VCaP (cell line): ENCODE data around the gene TMBIM1.

ENCODE experiments used
- H3K27ac ChIP-seq: fragments of 450-650 bp; 2 replicates; pipeline ENCODE4 v1.5.1; 2017
- TF ChIP-seq, protein P1 (sequence below): fragments of 450-650 bp; conservative IDR thresholded peaks from 2 replicates; pipeline ENCODE4 v1.5.1; 2017; ENCODE audit warnings: mild to moderate bottlenecking, moderate library complexity

Gene TMBIM1

DNA sequence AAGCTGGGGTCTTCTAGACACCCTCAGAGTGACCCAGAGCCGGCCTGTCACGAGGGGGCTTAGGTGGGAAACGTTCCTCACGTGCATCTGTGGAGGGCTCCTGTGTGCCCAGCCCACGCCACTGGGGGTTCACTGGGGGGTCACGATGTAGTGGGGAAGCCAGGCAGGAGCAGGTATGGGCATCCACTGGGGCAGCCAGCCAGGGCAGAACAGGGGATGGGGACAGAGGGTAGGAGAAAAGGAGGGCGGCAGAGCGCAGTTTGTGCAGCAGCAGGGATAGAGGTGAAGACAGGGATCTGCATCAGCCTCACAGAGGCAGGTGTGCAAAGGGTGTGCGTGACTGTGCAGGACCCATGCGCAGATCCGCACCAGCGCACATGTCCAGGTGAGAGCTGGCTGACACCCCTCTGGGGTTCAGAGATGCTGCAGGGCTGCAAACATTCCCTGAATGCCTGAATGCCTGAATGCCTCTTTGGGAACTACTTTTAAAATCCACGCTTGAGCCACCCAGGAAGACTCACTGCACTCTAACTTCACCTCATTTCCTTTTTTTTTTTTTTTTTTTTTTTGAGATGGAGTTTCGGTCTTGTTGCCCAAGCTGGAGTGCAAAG lies 11.9 kb downstream of the TMBIM1 start:
- TF ChIP-seq, protein P1, sequence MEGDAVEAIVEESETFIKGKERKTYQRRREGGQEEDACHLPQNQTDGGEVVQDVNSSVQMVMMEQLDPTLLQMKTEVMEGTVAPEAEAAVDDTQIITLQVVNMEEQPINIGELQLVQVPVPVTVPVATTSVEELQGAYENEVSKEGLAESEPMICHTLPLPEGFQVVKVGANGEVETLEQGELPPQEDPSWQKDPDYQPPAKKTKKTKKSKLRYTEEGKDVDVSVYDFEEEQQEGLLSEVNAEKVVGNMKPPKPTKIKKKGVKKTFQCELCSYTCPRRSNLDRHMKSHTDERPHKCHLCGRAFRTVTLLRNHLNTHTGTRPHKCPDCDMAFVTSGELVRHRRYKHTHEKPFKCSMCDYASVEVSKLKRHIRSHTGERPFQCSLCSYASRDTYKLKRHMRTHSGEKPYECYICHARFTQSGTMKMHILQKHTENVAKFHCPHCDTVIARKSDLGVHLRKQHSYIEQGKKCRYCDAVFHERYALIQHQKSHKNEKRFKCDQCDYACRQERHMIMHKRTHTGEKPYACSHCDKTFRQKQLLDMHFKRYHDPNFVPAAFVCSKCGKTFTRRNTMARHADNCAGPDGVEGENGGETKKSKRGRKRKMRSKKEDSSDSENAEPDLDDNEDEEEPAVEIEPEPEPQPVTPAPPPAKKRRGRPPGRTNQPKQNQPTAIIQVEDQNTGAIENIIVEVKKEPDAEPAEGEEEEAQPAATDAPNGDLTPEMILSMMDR, result no peak
- no peak overlapping the region for H3K27ac ChIP-seq

DNA sequence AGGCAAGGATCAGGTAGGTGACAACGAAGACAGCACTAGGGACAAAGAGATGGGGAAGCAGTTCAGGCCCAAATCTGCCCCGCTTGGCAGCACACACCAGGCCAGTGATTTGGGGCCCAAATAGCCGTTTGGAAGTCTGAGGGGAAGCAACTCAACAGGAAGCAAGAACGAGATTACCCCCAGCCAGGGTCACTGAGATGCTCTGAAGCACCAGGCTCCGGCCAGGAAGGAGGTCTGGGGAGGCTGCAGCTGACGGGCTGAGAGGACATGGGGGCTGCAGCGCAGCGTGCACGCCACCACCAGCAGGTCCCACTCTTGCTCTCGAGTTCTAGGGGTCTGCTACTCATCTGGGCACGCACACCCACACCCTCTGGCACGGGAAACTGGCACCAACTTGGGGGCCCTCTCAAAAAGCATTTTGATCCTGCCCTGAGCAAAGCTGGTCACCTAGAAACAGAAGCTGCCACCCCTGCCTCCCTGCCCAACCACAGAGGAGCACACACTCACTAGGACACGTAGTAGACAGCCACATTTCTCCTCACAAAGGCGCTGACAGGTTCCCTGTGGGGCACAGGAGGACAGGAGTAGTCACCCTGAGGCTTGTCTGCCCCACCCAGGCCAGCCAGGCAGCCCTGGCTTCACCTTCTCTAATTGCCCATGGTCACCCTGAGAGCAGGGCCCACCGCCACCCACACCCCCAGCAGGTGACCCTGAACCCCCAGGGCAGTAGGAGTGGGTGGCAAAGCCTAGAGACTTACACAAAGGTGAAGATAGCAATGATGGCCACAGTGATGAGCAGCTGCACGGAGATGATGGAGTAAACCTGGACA lies 13.6 kb downstream of the TMBIM1 start:
- TF ChIP-seq, protein P1, result no peak
- no peak overlapping the region for H3K27ac ChIP-seq

DNA sequence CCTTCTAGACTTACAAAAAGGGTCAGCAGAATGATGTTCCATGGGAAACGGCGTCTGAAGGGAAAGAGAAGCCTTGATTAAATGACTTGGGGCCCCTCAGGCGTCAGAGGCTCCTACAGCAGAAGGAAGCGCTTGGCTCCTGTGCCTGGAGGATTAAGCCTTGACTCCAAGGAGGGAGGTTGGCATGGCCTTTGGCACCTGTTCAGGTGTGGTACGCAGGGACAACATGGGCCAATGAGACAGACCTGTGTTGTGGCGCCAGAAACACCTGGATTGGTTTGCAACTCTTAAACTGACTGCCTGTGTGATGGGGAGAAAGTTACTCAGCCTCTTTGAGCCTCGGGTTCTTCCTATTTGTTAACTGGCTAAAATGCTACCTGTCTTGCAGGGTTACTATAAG lies 14.4 kb downstream of the TMBIM1 start:
- H3K27ac ChIP-seq, result no peak overlapping the region
- TF ChIP-seq, protein P1, result no peak

DNA sequence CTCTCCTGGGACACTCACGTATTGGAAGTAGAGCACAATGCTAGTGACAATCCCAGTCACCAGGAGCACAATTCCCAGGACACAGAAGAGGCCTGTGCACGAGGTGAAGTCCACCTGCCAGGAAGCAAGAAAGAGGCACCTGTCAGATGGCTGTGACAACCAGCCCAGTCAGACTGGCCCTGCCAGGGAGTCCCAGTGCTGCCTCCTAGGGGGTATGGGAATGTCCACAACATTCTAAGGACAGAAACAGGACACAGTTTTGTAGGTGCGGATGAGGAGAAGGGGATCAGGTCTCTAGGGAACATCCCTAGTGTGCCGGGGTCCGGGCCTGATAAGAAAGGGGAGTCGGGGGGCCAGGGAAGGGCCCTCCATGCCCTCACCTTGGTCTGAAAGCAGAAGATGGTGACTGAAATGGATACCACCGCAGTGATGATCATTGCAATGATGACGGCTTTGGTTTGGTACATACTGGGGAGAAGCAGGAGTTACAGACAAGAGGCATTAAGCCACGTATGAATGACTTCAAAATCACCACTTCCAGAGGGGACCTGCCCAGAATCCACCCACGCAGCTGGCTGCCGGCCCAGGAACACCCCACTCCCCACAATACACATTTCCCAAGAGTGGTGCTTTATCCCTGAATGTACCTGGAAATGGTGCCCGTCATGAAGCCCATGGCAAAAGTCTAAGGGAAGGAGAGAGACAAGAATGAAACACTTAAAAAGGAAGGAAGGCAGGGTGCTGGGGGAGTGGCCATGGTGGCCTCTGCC lies 15.1 kb downstream of the TMBIM1 start:
- TF ChIP-seq, protein P1, result peak; percentile 41
- H3K27ac ChIP-seq, result no peak overlapping the region

DNA sequence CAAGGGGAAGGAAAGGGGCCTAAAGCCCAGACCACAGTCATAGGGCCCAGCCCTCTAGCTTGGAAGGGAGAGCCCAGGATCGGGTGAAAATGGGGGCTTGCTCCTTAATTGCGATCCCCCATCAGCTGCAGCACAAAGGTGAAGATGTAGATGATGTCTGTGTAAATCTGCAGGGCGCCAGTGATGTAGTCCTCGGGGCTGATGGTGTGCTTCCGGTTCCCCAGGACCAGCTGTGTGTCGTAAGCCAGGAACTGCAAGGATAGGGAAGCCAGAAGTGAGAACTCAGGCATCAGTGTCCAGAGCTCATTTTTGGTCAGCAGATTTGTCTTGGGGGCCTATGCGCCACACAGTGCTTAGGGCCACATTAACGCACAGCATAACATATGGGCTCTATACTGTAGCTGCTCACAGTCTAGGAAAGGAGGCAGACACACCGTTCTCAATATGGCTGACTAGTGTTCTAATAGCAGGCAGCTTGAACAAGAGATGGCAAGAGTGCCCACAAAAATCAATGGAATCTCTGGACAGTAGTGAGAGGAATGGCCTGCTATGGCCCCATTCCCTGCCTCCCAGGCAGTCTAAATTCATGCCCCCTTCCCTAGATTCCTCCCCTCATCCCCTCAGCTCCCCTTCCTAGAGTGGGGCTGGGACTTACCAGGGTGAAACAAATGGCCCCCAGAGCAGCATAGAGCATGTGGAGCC lies 16.8 kb downstream of the TMBIM1 start:
- H3K27ac ChIP-seq, result no peak overlapping the region
- TF ChIP-seq, protein P1, result no peak

DNA sequence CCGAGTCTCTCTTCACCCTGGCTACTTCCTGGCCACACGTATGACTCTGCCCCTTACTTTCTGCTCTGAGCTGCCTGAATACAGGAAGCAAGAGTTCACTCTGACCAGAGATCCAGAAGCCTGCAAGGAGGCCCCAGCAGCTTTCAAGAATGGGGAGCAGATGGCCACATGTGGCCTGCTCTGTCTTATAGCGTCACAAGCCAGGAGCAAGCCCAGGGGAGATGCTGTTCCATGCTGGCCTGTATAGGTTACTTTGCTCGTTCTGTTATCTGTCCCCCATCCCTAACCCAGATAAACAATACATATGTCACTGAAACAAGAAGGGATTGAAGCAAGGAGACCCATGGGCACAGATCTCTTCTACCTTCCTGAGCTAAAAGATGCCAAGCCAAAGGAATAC lies 17.7 kb downstream of the TMBIM1 start:
- TF ChIP-seq, protein P1, result no peak

More for the DNA sequence above, 17.7 kb downstream of the TMBIM1 start:
- H3K27ac ChIP-seq, result peak overlapping the region; percentile 66; the same call in 1 of the 2 replicates
